Activated CD8-positive, alpha-beta T cell treated with anti-CD3 and anti-CD28 coated beads for 36 hours (primary cell): ENCODE data around the gene OR2AT4. TPM values are rescaled to one million over a fixed set of nuclear protein-coding genes. Genes with fewer than 3 reads are reported as not detected.

Experiments
- ATAC-seq: fragments of 200-7000 bp; cut with Tn5 transposase; one replicate; pipeline ENCODE4 v1.10.0; 2021; ENCODE audit warnings: mild to moderate bottlenecking, moderate library complexity
- CTCF ChIA-PET: fragments of 350-600 bp; sonication (Branson Sonifier 250); formaldehyde crosslinking; loops from one replicate; lab custom pipeline; 2021; ENCODE audit warnings: antibody characterized with exemption; lab: Charles Lee
- POLR2A ChIA-PET: fragments of 350-600 bp; sonication (Branson Sonifier 250); formaldehyde crosslinking; loops from one replicate; lab custom pipeline; 2021; ENCODE audit warnings: antibody characterized with exemption; lab: Charles Lee
- DNase-seq: peaks from one replicate; pipeline ENCODE4 v3.0.0-alpha.2; 2020
- H3K27ac Mint-ChIP-seq: one replicate; pipeline ENCODE4 v1.8.0; 2021; ENCODE audit warnings: mild to moderate bottlenecking, mixed read lengths
- H3K27me3 Mint-ChIP-seq: one replicate; pipeline ENCODE4 v1.8.0; 2021; ENCODE audit warnings: mixed read lengths
- H3K36me3 Mint-ChIP-seq: one replicate; pipeline ENCODE4 v1.8.0; 2021; ENCODE audit warnings: low read depth, mixed read lengths
- H3K4me1 Mint-ChIP-seq: one replicate; pipeline ENCODE4 v1.8.0; 2021; ENCODE audit warnings: low read depth, mixed read lengths
- H3K4me3 Mint-ChIP-seq: one replicate; pipeline ENCODE4 v1.8.0; 2021; ENCODE audit warnings: mild to moderate bottlenecking, moderate library complexity, mixed read lengths
- H3K9me3 Mint-ChIP-seq: one replicate; pipeline ENCODE4 v1.8.0; 2021; ENCODE audit warnings: mixed read lengths
- intact Hi-C: fragments of 100-400 bp; cut with micrococcal nuclease; formaldehyde crosslinking; loops from one replicate; pipeline ENCODE4 v1.10.0; 2022
- total RNA-seq, 2 experiments: library from RNA; stranded (reverse); gene quantifications; one replicate each; pipeline ENCODE4 v1.2.3, GENCODE V29; 2021
- TF ChIP-seq, protein P1 (sequence below): fragments of 200-600 bp; IDR thresholded peaks from one replicate; pipeline ENCODE4 v1.8.0; 2022; ENCODE audit warnings: antibody characterized with exemption, mild to moderate bottlenecking

Gene OR2AT4
- total RNA-seq, 2 experiments from 2014 or later: not detected

DNA sequence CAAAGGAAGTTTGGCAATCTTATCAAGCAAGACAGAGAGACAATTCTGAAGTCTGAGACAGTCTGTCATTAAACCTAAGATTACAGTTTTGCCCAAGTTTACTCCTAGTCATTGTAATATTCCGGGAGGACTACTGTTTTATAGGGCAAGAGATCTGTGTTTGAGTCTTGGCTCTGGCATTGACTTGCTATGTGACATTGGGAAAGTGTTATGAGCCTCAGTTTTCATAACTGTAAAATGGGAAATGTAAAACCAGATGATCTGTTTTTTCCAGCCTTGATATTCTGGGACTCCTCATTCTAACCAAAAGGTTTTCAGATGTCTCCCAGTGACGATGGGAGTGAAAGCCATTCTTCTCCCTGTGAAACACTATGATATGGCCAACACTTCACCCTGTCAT, 29.9 kb upstream of the OR2AT4 start:
- Mint-ChIP-seq H3K9me3 (no peaks in the 10 kb centered on the region), H3K36me3 (no peaks in the 10 kb centered on the region), H3K4me1 (no peaks in the 10 kb centered on the region), H3K4me3 (no peak overlapping the region), H3K27me3 (peaks cover 13% of the 10 kb centered on the region), H3K27ac (no peak overlapping the region)
- ChIA-PET POLR2A (no interaction called here), CTCF (interaction anchor here (1.4 to 2.3 kb wide), 2 partner anchors 14 to 122 kb away, joined by 5 to 11 read pairs; no protein-coding TSS in a partner anchor)
- ATAC-seq (no peak), DNase-seq (no peak)
- TF ChIP-seq, protein P1, sequence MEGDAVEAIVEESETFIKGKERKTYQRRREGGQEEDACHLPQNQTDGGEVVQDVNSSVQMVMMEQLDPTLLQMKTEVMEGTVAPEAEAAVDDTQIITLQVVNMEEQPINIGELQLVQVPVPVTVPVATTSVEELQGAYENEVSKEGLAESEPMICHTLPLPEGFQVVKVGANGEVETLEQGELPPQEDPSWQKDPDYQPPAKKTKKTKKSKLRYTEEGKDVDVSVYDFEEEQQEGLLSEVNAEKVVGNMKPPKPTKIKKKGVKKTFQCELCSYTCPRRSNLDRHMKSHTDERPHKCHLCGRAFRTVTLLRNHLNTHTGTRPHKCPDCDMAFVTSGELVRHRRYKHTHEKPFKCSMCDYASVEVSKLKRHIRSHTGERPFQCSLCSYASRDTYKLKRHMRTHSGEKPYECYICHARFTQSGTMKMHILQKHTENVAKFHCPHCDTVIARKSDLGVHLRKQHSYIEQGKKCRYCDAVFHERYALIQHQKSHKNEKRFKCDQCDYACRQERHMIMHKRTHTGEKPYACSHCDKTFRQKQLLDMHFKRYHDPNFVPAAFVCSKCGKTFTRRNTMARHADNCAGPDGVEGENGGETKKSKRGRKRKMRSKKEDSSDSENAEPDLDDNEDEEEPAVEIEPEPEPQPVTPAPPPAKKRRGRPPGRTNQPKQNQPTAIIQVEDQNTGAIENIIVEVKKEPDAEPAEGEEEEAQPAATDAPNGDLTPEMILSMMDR: no peak
- intact Hi-C loops: no loop called here

DNA sequence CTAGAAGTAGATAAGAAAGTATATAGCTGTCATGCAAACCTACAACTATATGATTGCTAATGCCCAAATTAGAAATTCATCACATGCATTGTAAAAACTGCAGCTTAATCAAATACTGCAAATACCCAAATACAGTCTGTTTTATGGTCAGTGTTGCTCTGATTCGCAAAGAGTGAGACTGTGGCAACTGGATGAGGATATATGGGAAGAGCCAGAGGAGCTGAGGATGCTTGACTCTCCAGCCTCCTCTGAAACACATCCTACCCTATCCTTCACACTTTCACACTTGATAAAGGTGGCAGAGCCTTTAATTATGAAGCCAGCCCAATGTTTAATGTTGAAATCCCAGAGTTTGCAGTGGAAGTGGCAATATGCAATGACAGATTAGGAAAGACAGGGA, 21.9 kb upstream of the OR2AT4 start:
- peaks cover 4% of the 10 kb centered on the region for H3K9me3 Mint-ChIP-seq
- TF ChIP-seq, protein P1: no peak
- no peak overlapping the region for H3K27ac Mint-ChIP-seq
- DNase-seq (no peak), ATAC-seq (no peak)
- H3K27me3 Mint-ChIP-seq: peaks cover 20% of the 10 kb centered on the region
- ChIA-PET POLR2A (no interaction called here), CTCF (interaction anchor here (1.2 to 1.4 kb wide), 3 partner anchors 20 to 123 kb away, joined by 3 to 4 read pairs (median 3); no protein-coding TSS in a partner anchor)
- H3K36me3 Mint-ChIP-seq: no peaks in the 10 kb centered on the region
- H3K4me3 Mint-ChIP-seq: no peak overlapping the region
- intact Hi-C loops: no loop called here
- no peaks in the 10 kb centered on the region for H3K4me1 Mint-ChIP-seq

DNA sequence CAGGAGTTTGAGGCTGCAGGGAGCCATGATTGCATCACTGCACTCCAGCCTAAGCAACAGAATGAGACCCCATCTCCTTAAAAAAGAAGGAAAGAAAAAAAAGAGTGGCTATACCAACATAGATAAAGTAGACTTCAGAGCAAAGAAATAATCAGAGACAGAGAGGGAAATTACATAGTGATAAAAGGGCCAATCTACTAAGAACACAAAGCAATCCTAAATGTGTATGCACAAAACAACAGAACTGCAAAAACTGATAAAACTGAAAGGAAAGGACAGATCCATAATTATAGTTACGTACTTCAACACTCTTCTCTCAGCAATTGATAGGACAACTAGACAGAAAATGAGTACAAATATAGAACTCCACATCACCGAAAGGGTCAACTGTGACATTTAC, 17.8 kb upstream of the OR2AT4 start:
- ATAC-seq: no peak
- TF ChIP-seq, protein P1: no peak
- Mint-ChIP-seq H3K4me3 (no peak overlapping the region), H3K27ac (no peak overlapping the region), H3K36me3 (no peaks in the 10 kb centered on the region), H3K9me3 (peaks cover 12% of the 10 kb centered on the region), H3K27me3 (peaks cover 19% of the 10 kb centered on the region), H3K4me1 (no peaks in the 10 kb centered on the region)
- DNase-seq: no peak
- intact Hi-C loops: no loop called here
- POLR2A ChIA-PET: no interaction called here
- CTCF ChIA-PET: no interaction called here

DNA sequence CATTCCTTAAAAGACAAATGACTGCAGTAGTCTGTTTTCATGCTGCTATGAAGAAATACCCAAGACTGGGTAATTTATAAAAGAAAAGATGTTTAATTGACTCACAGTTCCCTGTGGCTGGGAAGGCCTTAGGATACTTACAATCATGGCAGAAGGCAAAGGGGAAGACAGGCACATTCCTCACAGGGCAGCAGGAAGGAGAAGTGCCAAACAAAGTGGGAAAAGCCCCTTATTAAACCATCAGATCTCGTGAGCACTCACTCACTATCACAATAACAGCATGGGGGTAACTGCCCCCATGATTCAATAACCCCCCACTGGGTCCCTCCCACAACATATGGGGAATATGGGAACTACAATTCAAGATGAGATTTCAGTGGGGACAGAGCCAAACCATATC, 16.4 kb upstream of the OR2AT4 start:
- POLR2A ChIA-PET: no interaction called here
- no peak for DNase-seq
- H3K9me3 Mint-ChIP-seq: peaks cover 8% of the 10 kb centered on the region

DNA sequence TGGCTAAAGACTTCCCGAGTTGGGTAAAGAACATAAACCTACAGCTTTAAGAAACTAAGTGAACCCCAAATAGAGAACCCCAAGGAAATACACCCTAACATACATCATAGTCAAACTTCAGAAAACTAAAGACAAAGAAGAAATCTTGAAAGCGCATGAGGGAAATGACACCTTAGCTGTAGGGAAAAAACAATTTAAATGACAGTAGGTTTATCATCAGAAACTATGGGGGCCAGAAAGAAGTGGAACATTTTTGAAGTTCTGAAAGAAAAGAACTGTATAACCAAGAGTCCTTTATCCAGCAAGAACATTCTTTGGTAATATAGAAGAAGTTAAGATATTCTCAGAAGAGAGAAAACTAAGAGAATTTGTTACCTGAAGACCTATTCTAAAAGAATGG, 15.5 kb upstream of the OR2AT4 start:
- Mint-ChIP-seq H3K4me1 (no peaks in the 10 kb centered on the region), H3K4me3 (no peak overlapping the region), H3K9me3 (peaks cover 8% of the 10 kb centered on the region), H3K36me3 (no peaks in the 10 kb centered on the region), H3K27ac (no peak overlapping the region), H3K27me3 (peaks cover 9% of the 10 kb centered on the region)
- intact Hi-C loops: no loop called here
- ChIA-PET CTCF (interaction anchor here (0.7 to 1.2 kb wide), 3 partner anchors 29 to 1008 kb away, joined by 3 to 5 read pairs (median 3); no protein-coding TSS in a partner anchor), POLR2A (no interaction called here)
- DNase-seq (no peak), ATAC-seq (no peak)
- TF ChIP-seq, protein P1: no peak

More for the DNA sequence above, 16.4 kb upstream of the OR2AT4 start:
- H3K27ac Mint-ChIP-seq: no peak overlapping the region
- intact Hi-C loops: no loop called here
- TF ChIP-seq, protein P1: no peak
- CTCF ChIA-PET: no interaction called here
- no peak for ATAC-seq
- no peaks in the 10 kb centered on the region for H3K36me3 Mint-ChIP-seq
- no peaks in the 10 kb centered on the region for H3K4me1 Mint-ChIP-seq
- H3K27me3 Mint-ChIP-seq: peaks cover 13% of the 10 kb centered on the region
- H3K4me3 Mint-ChIP-seq: no peak overlapping the region
